GM13977 (cell line): ENCODE data around the gene FAM20C.

ENCODE experiments used
- DNase-seq: peaks from one replicate; pipeline ENCODE4 v3.0.0; 2012; ENCODE audit warnings: low spot score
- in situ Hi-C: fragments of 300-500 bp; cut with MboI; formaldehyde crosslinking; loops from one replicate; pipeline ENCODE4 v1.12.0; 2022; ENCODE audit warnings: low sequenced_read_pairs, low pct_unique_long_range_greater_than_20kb, mixed read lengths, inconsistent platforms; ENCODE audit not compliant: unreplicated experiment
- TF ChIP-seq, protein P1 (sequence below): IDR thresholded peaks from 2 replicates; pipeline ENCODE4 v1.5.1; 2012; ENCODE audit warnings: mild to moderate bottlenecking, control low read depth; ENCODE audit not compliant: insufficient read depth; ENCODE audit errors: extremely low read depth, missing control alignments

FAM20C gene

DNA sequence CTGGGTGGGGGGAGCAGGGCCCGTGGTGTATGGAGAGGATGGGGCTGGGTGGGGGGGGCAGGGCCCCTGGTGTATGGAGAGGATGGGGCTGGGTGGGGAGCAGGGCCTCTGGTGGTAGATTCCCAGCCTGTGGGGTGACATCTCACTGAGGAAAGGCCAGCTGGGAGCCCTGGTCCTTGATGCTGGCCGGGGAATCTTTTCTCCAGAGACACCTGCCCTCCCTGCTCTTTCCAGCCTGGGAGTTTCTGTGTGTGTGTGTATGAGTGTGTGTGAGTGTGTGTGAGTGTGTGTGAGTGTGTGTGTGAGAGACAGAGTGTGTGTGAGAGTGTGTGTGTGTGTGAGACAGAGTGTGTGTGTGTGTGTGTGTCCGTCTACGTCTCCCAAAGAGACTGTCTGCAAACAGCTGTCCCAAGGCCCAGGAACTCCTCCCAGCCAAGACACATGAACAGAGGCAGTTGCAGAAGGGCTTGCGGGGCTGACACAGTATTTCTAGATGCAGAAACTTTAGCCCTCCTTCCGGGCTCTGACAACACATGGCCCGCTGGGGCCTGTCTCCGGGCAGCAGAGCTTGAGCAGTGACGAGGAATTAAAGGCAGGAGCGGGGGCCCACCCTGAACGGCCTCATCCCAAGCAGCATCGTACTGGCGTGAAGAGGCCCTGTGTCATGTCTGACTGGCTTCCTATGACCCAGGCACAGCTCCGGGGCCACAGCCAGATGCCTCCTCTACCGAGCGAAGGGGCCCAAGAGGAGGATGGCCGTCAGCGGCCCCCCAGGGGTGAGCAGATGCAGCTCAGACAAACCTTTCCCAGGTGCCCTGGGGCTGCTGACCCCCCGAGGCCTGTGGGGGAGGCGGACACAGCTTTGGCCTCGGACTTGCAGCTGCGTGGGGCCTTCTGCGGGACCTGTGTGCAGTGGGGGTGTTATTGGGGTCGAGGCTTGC lies 24.3 kb downstream of the FAM20C start:
- no peak for DNase-seq
- in situ Hi-C loops: no loop called here
- TF ChIP-seq, protein P1, sequence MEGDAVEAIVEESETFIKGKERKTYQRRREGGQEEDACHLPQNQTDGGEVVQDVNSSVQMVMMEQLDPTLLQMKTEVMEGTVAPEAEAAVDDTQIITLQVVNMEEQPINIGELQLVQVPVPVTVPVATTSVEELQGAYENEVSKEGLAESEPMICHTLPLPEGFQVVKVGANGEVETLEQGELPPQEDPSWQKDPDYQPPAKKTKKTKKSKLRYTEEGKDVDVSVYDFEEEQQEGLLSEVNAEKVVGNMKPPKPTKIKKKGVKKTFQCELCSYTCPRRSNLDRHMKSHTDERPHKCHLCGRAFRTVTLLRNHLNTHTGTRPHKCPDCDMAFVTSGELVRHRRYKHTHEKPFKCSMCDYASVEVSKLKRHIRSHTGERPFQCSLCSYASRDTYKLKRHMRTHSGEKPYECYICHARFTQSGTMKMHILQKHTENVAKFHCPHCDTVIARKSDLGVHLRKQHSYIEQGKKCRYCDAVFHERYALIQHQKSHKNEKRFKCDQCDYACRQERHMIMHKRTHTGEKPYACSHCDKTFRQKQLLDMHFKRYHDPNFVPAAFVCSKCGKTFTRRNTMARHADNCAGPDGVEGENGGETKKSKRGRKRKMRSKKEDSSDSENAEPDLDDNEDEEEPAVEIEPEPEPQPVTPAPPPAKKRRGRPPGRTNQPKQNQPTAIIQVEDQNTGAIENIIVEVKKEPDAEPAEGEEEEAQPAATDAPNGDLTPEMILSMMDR: no peak

DNA sequence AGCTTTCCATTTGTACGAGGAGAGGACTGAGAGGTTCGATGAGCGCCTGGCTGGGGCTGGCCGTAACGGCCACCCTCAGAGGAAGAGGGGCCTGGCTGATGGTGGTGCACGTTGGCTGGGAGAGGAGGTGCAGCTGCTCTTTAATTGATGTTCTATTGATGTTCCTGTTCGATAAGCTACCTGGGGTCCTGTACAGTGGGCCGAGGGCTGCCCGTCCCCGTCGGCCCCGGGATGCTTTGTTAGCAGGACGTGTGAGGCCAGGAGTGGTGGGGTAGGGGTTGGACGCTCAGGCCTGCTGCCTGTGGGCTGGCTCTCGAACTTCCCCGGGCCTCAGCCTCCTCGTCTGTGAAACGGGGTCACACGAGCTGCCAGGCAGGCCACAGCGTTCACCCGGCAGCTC lies 25.4 kb downstream of the FAM20C start:
- in situ Hi-C loops: no loop called here

DNA sequence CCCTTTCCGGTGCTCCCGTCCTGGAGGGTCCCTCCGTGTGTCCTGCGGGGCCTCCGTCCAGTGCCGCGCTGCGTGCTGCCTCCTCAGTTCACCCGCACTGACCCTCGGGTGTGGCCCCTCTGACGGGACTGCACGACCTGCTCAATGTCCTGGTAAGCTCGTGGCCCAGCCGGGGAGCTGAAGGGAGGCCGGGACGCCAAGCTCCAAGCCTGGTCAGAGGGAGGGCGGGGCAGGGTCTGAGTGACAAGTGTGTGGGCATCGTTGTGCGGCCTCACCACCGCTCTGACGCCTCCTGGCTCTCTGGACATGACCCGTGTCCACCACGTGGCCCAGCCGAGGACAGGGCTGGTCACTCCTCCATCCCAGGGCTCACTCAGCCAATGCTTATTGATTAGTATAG lies 25.9 kb downstream of the FAM20C start:
- TF ChIP-seq, protein P1: no peak
- DNase-seq: no peak
- in situ Hi-C loops: no loop called here

More for the DNA sequence above, 25.4 kb downstream of the FAM20C start:
- DNase-seq: no peak
- TF ChIP-seq, protein P1: no peak

DNA sequence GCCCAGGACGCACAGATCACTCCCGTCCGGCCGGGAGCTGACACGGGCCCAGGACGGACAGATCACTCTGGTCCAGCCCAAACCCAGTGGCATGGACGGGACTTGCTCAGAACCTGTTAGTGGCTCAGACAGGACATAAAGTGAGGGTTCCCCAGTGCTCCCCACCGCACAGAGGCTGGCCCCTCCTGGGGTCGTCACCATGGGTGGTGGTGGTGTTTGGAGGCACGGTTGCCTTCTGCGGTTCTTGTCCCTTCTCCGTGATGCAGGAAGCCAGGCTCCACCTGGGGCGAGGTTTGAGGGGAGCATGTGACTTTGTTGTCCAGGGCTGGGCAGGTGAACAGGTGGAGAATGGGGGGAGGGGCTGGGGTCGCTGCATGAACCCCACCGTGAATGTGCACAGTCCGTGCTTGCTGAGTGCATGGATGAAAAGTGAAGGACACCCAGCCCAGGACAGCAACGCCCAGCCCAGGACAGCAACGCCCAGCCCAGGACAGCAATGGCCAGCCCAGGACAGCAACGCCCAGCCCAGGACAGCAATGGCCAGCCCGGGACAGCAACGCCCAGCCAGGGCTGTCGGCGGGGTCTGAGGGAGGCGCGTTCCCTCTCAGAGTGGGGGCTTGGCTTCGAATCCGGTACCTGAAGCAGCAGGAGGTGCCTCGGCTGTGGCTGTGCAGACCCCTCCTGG lies 26.7 kb downstream of the FAM20C start:
- TF ChIP-seq, protein P1: no peak
- in situ Hi-C loops: no loop called here

DNA sequence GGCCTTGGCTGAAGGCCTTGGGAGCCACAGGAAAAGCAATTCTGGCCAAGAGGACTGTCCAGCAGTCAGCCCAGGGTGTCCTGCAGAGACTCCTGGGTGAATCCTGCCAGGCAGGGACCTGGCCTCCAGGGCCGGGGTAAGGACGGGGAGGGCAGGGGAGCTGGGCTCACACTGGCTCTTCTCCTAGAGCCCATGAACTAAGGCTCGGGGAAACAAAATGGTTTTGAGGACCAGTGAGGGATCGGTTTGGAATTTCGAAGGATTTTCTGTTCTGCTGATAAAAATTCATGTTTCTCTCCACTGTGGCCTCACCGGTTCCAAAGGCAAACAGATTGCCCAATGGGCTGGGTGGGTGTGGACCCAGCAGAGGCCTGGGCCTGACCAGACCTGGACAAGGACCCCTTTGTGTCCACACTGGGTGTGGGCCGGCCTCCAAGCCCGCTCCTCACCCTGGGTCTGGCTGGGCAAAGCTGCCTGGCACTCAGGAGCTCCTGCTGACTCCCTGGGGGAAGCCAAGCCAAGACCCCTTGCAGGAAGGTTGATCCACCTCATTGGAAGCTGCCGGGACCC lies 27.3 kb downstream of the FAM20C start:
- no peak for DNase-seq
- in situ Hi-C loops: no loop called here
- TF ChIP-seq, protein P1: no peak

More for the DNA sequence above, 26.7 kb downstream of the FAM20C start:
- no peak for DNase-seq

DNA sequence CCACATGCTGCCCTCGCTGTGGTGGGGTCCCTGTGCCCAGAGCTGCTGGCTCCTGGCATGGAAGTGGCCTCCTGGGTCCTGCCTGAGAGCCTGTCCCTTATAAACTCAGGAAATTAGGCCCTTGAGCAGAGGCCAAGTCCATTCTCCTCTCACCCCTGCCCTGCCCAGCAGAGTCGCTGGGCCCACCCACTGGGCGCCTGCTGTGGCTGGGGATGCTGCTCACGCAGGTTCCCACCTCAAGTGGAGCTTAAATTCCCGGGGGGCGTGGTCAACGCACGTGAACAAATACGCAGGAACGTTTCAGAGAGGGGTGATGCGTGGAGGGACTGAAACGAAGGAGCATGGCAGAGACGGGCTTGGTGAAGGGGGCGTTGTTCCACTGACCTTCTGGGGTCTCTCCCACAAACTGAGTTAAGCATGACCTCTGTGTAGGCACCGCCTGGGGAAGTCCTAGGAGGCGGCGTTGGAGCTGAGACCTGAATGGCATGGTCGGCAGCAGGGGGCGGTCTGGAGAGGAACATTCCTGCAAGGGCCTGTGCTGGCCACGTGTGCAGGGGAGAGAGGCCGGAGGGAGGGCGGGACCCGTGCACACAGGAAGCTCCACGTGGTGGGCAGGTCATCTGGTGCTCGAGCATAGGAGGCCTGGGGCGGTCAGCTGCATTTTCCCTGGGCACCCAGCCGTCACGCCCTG lies 27.9 kb downstream of the FAM20C start:
- TF ChIP-seq, protein P1: no peak
- in situ Hi-C loops: no loop called here
- no peak for DNase-seq
